Measurements from ENCODE around the gene ACAP3.

The ACAP3 gene, protein sequence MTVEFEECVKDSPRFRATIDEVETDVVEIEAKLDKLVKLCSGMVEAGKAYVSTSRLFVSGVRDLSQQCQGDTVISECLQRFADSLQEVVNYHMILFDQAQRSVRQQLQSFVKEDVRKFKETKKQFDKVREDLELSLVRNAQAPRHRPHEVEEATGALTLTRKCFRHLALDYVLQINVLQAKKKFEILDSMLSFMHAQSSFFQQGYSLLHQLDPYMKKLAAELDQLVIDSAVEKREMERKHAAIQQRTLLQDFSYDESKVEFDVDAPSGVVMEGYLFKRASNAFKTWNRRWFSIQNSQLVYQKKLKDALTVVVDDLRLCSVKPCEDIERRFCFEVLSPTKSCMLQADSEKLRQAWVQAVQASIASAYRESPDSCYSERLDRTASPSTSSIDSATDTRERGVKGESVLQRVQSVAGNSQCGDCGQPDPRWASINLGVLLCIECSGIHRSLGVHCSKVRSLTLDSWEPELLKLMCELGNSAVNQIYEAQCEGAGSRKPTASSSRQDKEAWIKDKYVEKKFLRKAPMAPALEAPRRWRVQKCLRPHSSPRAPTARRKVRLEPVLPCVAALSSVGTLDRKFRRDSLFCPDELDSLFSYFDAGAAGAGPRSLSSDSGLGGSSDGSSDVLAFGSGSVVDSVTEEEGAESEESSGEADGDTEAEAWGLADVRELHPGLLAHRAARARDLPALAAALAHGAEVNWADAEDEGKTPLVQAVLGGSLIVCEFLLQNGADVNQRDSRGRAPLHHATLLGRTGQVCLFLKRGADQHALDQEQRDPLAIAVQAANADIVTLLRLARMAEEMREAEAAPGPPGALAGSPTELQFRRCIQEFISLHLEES

DNA sequence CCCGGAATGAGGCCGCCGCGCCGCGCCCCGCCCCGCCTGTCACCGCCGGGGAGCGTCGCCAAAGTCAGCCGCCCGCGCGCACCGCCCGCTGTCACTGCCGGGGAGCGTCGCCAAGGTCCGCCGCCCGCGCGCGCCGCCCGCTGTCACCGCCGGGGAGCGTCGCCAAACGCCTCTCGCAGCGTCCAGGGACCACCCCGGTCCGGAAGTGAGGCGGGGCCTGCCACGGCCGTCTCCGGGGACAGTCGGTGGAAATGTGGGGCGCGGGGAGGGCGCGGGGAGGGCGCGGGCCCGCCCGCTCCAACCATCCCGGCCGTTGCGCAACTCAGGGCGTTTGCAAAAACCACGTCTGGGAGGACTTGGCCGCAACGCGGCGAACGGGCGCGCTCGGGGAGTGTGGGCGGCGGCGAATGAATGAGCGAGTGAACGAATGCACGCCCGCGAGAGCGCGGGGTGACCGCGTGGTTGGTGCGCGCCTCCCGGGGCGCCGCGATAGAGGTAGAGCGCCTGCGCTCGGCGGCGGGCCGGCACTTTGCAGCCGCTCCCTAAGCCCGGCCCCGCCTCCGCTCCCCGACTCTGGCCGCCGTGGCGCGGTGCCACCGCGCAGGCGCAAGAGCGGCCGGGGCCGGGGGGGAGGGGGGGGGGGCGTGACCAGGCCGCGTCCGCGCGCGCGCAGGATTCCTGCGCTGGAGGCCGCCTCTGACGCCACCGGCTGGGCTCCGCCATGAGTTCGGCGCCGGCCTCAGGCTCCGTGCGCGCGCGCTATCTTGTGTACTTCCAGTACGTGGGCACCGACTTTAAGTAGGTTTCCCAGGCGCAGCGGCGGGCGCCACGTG, at the start of gene ACAP3, which contains the start of gene PUSL1:
Gene ACAP3 (minus strand): TSS at position 8 of the 833 bp plus-strand sequence. CDS start 115 bp downstream, outside the sequence.
Gene PUSL1 (plus strand): TSS at position 675 of the 833 bp plus-strand sequence. CDS start 47 bp downstream, at position 722.
- DNase-seq (ENCODE audit: low spot score): peak; percentile 96

DNA sequence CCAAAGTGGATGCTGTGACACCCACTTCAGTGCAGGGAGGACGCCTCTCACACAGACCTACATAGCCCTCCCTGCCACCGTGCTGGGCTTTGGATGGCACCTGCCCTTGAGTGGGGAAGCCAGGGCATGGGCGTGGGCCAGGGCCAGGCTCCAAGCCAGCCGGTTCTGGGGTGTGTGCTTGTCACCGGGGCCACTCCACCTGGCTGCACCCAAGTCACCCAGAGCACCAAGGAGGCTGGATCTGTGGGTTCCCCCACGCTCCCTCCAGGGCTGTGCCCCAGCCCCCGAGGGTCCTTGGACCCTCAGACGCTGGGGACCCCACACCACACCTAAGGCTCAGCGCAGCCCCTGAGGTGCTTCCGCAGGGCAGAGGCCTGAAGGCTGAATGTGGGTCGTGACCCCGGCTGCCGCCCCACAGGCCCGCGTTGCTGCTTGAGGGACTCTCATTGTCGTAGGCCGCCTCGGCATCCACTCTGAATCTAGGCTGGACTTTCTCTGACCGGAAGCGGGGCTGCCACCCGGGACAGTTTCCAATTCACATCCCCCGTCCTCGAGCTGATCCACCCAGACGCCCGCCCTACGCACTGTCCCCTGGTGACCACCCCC, 49.2 kb upstream of the ACAP3 start:
- DNase-seq (ENCODE audit: low spot score): no peak

DNA sequence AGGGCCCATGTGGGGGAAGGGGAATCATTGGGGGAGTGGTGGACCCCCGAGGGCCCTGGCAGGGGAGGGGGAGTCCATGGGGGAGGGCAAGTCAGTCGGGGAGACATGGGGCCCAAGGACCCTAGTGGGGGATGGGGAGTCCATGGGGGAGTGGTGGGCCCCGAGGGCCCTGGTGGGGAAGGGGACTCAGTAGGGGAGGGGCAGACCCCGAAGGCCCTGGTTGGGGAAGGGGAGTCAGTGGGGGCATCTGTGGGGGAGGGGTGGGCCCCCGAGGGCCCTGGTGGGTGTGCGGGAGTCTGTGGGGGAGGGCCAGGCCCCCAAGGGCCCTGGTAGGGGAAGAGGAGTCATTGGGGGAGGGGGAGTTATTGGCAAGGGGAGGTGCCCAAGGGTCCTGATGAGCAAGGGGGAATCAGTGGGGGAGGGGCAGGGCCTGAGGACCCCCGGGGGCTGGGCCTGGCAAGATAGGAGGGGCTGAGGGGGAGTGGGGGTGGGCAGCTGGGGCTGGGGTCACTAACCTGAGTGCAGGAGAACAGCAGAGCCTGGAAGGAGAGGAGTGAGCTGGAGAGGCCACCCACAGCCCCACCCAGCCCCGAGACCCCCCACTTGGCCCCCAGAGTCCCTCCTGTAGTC, 48.6 kb upstream of the ACAP3 start:
- DNase-seq (ENCODE audit: low spot score): no peak

DNA sequence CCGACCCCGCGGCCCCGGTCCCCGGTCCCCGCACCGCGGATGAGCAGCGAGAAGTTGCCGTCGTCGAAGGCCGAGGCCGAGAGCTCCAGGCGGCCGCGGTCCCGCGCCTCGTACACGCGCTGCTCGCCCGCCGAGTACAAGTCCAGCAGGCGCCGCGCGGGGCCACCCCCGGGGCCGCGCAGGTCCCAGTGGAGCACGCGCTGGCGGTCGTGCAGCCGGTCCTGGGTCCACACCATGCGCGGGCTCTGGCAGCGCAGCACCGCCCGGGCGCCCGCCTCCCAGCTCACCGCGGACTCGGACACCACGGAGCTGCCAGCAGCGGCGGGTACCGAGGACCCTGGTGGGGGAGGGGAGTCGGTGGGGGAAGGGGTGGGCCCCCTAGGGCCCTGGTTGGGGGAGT, 47.7 kb upstream of the ACAP3 start:
- DNase-seq (ENCODE audit: low spot score): no peak

GRCh38 chr1:1354271-1355247, 46.8 kb upstream of the ACAP3 start:
- no peak for DNase-seq (ENCODE audit: low spot score)

DNA sequence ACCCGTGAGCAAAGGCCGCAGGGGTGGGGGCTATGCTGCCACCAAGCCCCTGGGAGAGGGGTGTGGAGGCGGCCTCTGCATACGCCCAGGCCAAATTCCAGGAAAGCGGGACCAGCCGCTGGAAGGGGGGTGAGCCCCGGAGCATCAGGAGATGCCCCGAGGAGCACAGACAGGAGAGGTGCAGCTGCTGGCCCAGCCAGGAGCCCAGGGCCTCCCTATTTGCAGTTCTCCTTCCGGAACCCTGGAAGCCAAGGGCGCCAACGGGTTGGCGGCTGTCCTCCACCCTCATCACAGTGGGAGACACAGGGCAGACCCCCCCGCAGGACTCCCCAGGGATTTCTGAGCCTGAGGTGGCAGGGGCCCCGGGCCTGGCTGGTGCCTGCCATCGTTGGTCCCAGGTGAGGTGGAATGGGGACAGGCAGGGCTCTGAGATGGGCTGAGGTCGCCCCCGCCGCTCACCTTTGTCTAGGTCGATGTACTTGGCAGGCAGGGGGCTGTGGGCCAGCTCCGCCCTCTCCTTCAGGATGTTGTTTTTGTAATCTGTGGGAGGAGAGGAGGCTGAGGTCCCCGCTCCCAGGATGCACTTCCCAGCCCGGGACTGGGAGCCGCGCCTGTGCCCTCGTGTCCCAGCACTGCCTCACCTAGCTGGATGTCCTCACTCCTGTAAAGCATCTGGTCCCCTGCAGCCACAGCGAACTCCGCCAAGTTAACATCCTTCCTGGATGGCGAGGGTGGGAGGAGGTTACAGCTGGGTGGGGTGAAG, 45.8 kb upstream of the ACAP3 start:
- DNase-seq (ENCODE audit: low spot score): no peak

DNA sequence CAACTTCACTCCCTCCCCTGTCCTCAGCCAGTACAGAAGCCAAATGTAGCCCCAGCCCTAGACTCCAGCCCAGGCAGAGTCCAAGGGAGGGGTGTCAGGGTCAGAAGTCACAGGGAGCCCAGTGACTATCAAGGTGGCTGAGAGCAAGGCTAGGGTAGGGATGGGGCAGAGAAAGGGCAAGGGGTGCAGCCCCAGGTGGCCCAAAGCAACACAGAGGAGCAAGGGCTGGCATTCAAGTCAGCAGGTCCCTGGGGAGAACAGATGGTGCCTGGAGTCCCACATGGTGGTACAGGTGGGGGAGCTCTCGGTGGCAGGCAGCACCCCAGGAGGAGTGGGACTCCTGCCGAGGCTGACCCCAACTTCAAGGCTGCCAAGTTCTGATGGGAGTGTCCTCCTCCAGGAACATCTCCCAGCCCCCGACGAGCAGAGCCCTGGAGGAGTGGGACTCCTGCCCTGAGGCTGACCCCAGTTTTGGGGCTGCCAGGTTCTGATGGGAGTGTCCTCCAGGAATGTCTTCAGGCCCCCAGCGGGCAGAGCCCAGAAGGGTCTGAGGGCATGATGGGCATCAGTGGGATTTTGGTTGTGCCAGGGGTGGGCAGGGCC, 45.2 kb upstream of the ACAP3 start:
- DNase-seq (ENCODE audit: low spot score): no peak

DNA sequence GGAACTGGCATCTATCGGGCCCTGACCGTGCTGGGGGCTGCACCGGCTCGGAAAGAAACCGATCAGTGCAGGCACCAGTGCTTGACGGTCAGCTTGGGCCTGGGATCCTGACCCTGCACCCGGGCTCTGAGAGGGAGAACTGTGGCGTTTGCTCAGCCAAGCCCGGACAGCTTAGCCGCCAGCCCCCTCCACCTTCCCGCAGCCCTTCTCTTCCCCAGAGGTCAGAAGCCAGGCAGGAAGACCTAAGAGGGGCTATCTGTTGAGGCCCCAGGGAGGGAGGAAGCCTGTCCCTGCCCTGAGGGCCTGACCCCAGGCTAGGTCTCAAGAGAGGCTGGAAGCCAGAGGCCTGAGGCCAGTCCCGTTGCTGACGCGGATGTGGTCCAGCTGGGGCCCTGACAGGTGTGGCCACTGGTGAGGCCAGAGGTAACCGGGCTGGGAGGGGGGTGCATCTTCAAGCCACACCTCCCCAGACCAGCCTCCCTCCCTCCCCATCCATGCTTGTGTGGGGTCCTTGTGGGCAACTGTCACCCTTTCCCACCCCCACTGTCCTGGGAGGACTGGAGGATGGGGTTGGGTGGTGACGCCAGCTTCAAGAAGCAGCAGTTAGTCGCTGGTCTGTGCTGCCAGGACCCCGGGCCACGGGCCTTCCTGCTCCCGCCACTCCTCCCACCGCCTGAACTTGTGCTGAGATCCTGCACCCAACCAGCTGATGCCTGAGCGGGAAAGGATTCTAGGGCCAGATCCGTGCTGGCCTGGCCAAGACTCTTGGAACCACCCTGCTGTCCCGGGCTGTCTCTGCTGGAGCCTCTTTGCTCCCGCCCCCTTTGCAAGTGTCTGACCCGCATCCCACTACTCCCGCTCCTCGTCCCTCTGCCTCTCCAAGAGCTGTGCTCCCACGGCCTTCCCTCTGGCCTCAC, 44.0 kb upstream of the ACAP3 start:
- DNase-seq (ENCODE audit: low spot score): no peak

GRCh38 chr1:1349256-1350012, 41.7 kb upstream of the ACAP3 start, which contains the start of gene DVL1:
Gene DVL1 (minus strand): TSS chr1:1349418. CDS start chr1:1349065, 353 bp downstream.
- DNase-seq (ENCODE audit: low spot score): peak; percentile 83

DNA sequence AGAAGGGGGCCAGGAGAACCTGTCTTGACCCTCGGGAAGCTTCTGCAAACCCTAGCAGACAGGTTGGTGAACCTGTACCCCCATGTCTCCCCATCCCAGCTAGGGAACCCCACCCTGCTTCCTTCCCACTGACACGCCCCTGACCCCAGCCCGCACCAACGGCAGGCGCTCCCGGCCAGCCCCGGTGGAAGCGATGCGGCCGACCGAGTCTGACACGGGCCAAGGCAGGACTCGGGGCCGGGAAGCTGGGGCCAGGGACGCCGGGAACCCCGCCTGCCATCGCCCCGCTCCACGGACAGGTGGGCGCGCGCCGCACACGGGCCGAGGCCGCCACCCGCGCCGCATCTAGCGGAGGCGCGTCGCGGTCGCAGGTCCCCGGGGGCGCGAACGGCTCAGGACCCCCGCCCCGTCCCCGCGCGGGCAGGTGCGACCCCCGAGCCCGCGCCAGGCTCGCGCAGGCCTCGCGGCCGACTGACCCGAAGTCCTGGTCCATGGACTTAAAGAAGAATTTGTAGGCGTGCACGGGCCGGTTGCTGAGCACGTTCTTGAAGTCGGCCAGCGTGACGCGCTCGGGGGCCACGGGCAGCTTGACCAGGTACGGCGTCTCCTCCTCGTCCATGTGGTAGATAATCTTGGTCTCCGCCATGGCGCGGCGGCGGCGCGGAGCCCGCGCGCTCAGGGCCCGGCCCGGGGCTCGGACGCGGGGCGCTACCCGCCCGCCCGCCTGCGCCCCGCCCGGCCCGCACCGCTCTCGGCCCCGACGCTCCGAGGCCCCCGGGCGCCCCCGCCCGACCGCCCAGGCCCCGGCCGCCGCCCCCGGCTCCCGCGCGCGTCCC, 40.9 kb upstream of the ACAP3 start:
- DNase-seq (ENCODE audit: low spot score): no peak

GRCh38 chr1:1347663-1348419, 40.1 kb upstream of the ACAP3 start:
- peak; percentile 81 for DNase-seq (ENCODE audit: low spot score)

DNA sequence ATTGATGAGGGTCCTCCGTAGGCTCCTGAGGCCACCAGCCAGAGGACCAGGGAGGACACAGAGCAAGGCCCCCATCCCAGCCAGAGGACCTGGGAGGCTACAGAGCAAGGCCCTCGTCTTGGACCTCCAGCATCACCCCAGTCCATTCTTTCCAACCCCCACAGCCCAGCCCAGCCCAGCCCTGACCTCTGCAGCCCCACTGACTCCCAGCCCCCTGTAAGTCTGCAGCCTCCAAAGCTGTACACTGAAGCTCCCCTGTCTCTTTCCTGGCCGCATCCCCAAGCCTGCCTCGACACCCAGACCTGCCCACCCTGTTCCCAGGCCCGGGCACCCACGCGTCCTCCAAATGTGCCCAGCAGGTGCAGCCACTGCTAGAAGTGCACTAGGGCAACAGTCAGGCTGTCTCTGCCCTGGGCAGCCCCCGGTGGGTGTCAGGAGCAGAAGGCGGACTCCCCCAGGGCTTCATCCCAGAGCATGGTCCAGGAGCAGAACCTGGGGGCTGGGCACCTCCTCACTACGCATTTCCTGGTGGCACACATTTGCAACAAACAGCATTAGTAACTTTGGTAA, 39.4 kb upstream of the ACAP3 start:
- DNase-seq (ENCODE audit: low spot score): no peak

DNA sequence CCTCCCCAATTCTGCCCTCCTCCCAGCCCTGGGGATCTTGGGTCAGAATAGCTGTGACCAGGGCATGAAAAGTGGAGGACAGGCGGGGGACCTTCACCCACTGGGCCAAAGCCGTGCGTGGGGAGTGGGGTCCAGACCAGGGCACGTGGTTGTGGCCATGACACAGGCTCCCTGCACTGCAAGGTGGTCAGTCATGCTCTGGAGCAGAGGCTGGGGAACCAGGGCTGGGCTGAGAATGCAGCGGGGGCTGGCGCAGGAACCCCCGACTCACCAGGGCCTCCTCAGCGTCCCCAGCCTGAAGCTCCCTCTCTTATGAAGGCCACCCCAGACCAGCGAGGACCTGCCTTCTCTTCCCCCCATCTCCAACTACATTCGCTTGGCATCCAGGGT, 38.8 kb upstream of the ACAP3 start:
- no peak for DNase-seq (ENCODE audit: low spot score)

GRCh38 chr1:1345860-1346500, 38.2 kb upstream of the ACAP3 start:
- no peak for DNase-seq (ENCODE audit: low spot score)
